Lower lobe of right lung (tissue), 2 donors: ENCODE measurements around the gene RNF38. TPM values are rescaled to one million over a fixed set of nuclear protein-coding genes. Genes with fewer than 3 reads are reported as not detected.

Experiments
- ATAC-seq, 2 donors: fragments of 200-7000 bp; cut with Tn5 transposase; one replicate each; pipeline ENCODE4 v1.9.1; 2020 to 2022; ENCODE audit warnings: mild to moderate bottlenecking in 2 of 2, moderate library complexity in 2 of 2
- DNase-seq: peaks from one replicate; pipeline ENCODE4 v3.0.0-alpha.2; 2020
- H3K27ac ChIP-seq: fragments of 200-600 bp; one replicate; pipeline ENCODE4 v1.8.0; 2022
- H3K27me3 ChIP-seq: fragments of 200-600 bp; one replicate; pipeline ENCODE4 v1.8.0; 2022; ENCODE audit warnings: low read depth
- H3K36me3 ChIP-seq: fragments of 200-600 bp; one replicate; pipeline ENCODE4 v1.8.0; 2022; ENCODE audit warnings: mild to moderate bottlenecking
- H3K4me1 ChIP-seq: fragments of 200-600 bp; one replicate; pipeline ENCODE4 v1.8.0; 2022
- H3K4me3 ChIP-seq: fragments of 200-600 bp; one replicate; pipeline ENCODE4 v1.8.0; 2022; ENCODE audit warnings: mild to moderate bottlenecking
- H3K9me3 ChIP-seq: fragments of 200-600 bp; one replicate; pipeline ENCODE4 v1.8.0; 2022
- intact Hi-C: fragments of 100-400 bp; cut with DNase I; formaldehyde crosslinking; loops from one replicate; pipeline ENCODE4 v1.11.0; 2022
- total RNA-seq: library from RNA; stranded (reverse); fragmentation: NEBNext Ultra II Directional; extraction: Animal tissue kit (Norgen Biotek cat#: 25700); gene quantifications from one replicate; pipeline ENCODE4 v1.2.1, GENCODE V29; 2021
- TF ChIP-seq, protein P1 (sequence below): fragments of 200-600 bp; IDR thresholded peaks from one replicate; pipeline ENCODE4 v1.8.0; 2022; ENCODE audit warnings: antibody characterized with exemption, mild to moderate bottlenecking
- donor health status: DM: no; HTN: yes; CAD: no; lungs with severe emphysema.

Gene RNF38
- total RNA-seq, 1 donor from 2014 or later = 48.9 TPM

DNA sequence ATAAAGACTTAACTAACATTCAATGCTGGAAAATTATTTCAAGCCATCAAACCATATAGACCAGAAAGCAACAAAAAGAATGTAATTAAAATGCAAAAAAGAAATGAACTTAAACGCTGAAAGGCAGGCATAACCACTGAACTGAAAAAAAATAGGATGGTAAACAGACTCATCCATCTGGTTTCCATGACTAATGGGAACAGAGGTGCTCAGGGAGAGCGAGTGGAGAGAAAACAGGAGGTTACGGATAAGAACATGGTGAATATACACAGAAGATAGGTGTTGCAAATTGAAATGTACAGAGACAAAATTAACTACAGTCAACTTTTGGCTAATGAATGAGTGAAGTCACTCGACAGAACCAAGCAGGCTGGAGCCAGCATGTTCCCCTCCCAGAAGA lies 43.5 kb upstream of the RNF38 start:
- DNase-seq (no peak), ATAC-seq (no peak)
- TF ChIP-seq, protein P1, sequence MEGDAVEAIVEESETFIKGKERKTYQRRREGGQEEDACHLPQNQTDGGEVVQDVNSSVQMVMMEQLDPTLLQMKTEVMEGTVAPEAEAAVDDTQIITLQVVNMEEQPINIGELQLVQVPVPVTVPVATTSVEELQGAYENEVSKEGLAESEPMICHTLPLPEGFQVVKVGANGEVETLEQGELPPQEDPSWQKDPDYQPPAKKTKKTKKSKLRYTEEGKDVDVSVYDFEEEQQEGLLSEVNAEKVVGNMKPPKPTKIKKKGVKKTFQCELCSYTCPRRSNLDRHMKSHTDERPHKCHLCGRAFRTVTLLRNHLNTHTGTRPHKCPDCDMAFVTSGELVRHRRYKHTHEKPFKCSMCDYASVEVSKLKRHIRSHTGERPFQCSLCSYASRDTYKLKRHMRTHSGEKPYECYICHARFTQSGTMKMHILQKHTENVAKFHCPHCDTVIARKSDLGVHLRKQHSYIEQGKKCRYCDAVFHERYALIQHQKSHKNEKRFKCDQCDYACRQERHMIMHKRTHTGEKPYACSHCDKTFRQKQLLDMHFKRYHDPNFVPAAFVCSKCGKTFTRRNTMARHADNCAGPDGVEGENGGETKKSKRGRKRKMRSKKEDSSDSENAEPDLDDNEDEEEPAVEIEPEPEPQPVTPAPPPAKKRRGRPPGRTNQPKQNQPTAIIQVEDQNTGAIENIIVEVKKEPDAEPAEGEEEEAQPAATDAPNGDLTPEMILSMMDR = no peak
- no peaks in the 10 kb centered on the region for H3K36me3 ChIP-seq
- H3K27ac ChIP-seq = no peak overlapping the region
- no peaks in the 10 kb centered on the region for H3K9me3 ChIP-seq
- intact Hi-C loops = no loop called here
- H3K27me3 ChIP-seq = no peaks in the 10 kb centered on the region
- no peak overlapping the region for H3K4me3 ChIP-seq
- peaks cover 3% of the 10 kb centered on the region for H3K4me1 ChIP-seq

DNA sequence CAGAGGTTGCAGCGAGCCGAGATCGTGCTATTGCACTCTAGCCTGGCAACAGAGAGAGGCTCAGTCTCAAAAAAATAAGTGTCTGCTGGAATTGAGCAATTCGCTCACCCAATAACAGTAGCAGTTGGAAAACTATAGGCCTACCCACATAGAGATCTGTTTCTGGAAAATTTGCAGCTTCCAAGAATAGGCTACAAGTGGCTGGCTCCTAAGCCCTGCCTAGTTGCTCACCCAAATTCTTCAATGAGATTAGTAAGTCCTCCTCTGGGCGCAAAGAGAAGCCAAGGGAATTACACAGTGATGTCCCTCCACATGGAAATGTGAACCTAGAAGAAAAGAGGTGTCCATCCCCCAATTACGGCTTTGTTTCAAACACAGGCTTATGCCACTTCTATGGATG lies 42.6 kb upstream of the RNF38 start:
- ATAC-seq = no peak

DNA sequence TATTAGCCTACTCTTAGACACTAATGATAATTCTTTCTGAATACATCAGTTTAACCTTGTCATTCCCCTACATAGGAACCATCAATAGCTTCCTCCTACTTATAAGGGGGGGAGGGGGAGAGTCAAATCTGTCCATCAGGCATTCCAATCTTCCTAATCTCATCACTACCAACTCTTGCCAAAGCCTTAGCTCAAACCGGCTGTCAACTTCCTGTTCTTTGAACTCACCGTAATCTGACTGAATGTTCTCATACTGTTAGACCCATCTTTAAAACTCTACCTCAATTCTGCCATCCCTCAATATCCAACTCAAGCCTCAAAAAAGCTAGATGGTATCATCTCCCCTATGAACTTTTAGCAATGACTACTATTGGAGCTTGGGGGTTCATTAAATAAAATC lies 41.9 kb upstream of the RNF38 start:
- H3K9me3 ChIP-seq = no peaks in the 10 kb centered on the region
- DNase-seq (no peak), ATAC-seq (no peak)
- peaks cover 8% of the 10 kb centered on the region for H3K36me3 ChIP-seq
- intact Hi-C loops = no loop called here
- no peak overlapping the region for H3K4me3 ChIP-seq
- H3K4me1 ChIP-seq = peaks cover 8% of the 10 kb centered on the region
- H3K27ac ChIP-seq = no peak overlapping the region
- no peaks in the 10 kb centered on the region for H3K27me3 ChIP-seq
- TF ChIP-seq, protein P1 = no peak

More for the DNA sequence above, 42.6 kb upstream of the RNF38 start:
- Histone ChIP-seq H3K9me3 (no peaks in the 10 kb centered on the region), H3K4me1 (peaks cover 3% of the 10 kb centered on the region), H3K4me3 (no peak overlapping the region), H3K27me3 (no peaks in the 10 kb centered on the region), H3K27ac (no peak overlapping the region), H3K36me3 (peaks cover 5% of the 10 kb centered on the region)
- intact Hi-C loops = no loop called here
- TF ChIP-seq, protein P1 = no peak
- no peak for DNase-seq

DNA sequence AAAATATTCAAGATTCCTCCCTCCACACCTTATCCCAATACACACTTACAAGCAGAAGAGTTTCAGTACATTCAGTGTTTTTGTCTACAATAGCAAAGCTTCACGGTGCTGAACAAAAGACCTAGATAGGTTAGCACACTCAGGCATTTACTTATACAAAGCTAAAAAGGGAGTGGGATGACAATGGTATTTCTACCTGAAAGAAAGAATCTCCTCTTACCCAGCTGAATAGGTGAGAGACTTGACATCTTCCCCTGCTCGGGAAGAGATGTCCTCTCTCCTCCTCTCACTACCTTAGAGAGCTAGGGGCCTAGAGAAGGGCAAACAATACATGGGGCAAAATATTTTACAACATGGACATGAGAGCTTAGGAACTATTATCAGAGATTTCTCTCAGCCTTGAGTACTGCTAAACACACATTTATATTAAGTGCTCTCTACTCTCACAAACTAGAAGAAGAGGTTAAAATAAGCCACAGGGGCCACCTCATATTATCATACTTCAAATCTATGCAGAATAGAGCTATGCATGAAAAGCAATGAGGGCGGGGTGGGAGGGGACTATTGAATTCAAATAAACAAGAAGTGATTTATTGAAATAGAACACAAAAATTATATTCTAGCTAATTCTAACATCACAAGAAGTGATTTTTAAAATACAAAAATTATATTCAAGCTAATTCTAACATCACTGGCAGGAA lies 38.6 kb upstream of the RNF38 start:
- no peaks in the 10 kb centered on the region for H3K9me3 ChIP-seq
- H3K36me3 ChIP-seq = peaks cover 8% of the 10 kb centered on the region
- H3K27ac ChIP-seq = no peak overlapping the region
- TF ChIP-seq, protein P1 = no peak
- intact Hi-C loops = no loop called here
- ATAC-seq (no peak), DNase-seq (no peak)
- no peak overlapping the region for H3K4me3 ChIP-seq
- peaks cover 10% of the 10 kb centered on the region for H3K4me1 ChIP-seq
- H3K27me3 ChIP-seq = no peaks in the 10 kb centered on the region

DNA sequence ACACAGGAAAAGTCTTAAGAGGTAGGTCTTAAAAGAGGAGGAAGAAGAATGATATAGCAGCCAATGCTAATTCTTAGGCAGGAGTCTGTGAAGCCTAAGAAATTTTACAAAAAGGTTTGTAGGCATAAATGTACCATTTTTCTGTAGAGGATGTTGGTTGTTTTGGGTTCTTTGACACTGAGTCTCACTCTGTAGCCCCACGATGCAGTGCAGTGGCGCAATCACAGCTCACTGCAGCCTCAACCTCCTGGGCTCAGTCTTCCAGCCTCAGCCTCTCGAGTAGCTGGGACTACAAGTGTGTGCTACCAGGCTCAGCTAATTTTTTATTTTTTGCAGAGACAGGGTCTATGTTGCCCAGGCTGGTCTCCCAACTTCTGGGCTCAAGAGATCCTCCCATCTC lies 37.7 kb upstream of the RNF38 start:
- Histone ChIP-seq H3K9me3 (no peaks in the 10 kb centered on the region), H3K4me3 (no peak overlapping the region), H3K27me3 (no peaks in the 10 kb centered on the region), H3K4me1 (peaks cover 10% of the 10 kb centered on the region), H3K36me3 (peaks cover 8% of the 10 kb centered on the region), H3K27ac (no peak overlapping the region)
- TF ChIP-seq, protein P1 = no peak
- no peak for DNase-seq
- no peak for ATAC-seq
- intact Hi-C loops = no loop called here
